HepG2 (cell line): ENCODE data around the gene IQCF5. TPM values are rescaled to one million over a fixed set of nuclear protein-coding genes. Genes with fewer than 3 reads are reported as not detected.

Source experiments
- FOXA3 ChIP-seq: IDR thresholded peaks from 2 replicates; pipeline ENCODE4 v1.6.1; 2016; ENCODE audit warnings: missing genetic modification reagents, missing compliant biosample characterization
- GATA4 ChIP-seq: sonication (generic); IDR thresholded peaks from 2 replicates; pipeline ENCODE4 v1.6.1; 2016; ENCODE audit warnings: antibody characterized with exemption, low read depth, borderline replicate concordance
- KLF9 ChIP-seq: IDR thresholded peaks from 2 replicates; pipeline ENCODE4 v1.6.1; 2016; ENCODE audit warnings: low read depth
- PLSCR1 ChIP-seq: sonication (generic); formaldehyde crosslinking; IDR thresholded peaks from 2 replicates; pipeline ENCODE4 v1.5.0; 2020; ENCODE audit warnings: missing genetic modification reagents, mild to moderate bottlenecking, borderline replicate concordance
- TIGD3 ChIP-seq: sonication (generic); formaldehyde crosslinking; IDR thresholded peaks from 2 replicates; pipeline ENCODE4 v1.5.1; 2020; ENCODE audit warnings: mild to moderate bottlenecking, missing genetic modification reagents, borderline replicate concordance
- UBTF ChIP-seq: sonication (generic); formaldehyde crosslinking; IDR thresholded peaks from 2 replicates; pipeline ENCODE4 v1.4.0; 2020; ENCODE audit warnings: mild to moderate bottlenecking, missing genetic modification reagents
- ZBTB3 ChIP-seq: sonication (generic); formaldehyde crosslinking; IDR thresholded peaks from 2 replicates; pipeline ENCODE4 v1.4.0; 2020; ENCODE audit warnings: low read depth, mild to moderate bottlenecking, moderate library complexity, missing genetic modification reagents, borderline replicate concordance
- ZNF710 ChIP-seq: sonication (generic); formaldehyde crosslinking; IDR thresholded peaks from 2 replicates; pipeline ENCODE4 v1.5.0; 2020; ENCODE audit warnings: mild to moderate bottlenecking, missing genetic modification reagents, borderline replicate concordance
- polyA plus RNA-seq, 8 experiments: library from polyadenylated mRNA; depleted of rRNA in 3 of 8; stranded (reverse) in 7 of 8; unstranded in 1 of 8; fragments of >200 nt; fragmentation: Illumina TruSeq in 4 of 8; extraction: Trizol in 4 of 8; gene quantifications; 2 replicates each; pipeline versions ENCODE4 v1.2.1 to v1.2.3, GENCODE V29; 2011 to 2016; ENCODE audit warnings: low read depth in 4 of 8, missing spikeins in 1 of 8, mixed read lengths in 1 of 8; ENCODE audit not compliant: insufficient read depth in 1 of 8
- total RNA-seq, 5 experiments: library from RNA; depleted of rRNA; stranded (reverse); fragments of >200 nt; fragmentation: Illumina TruSeq; extraction: Trizol; gene quantifications; 2 replicates each; pipeline ENCODE4 v1.2.3, GENCODE V29; 2016; ENCODE audit warnings: low read depth in 1 of 5
- TF ChIP-seq, protein P1 (sequence below): IDR thresholded peaks from 2 replicates; pipeline ENCODE4 v1.4.0; 2020; ENCODE audit warnings: mild to moderate bottlenecking, missing genetic modification reagents
- TF ChIP-seq, protein P2 (sequence below): sonication (generic); formaldehyde crosslinking; IDR thresholded peaks from 2 replicates; pipeline ENCODE4 v1.5.1; 2020; ENCODE audit warnings: missing genetic modification reagents, mild to moderate bottlenecking, borderline replicate concordance
- TF ChIP-seq, protein P3 (sequence below): sonication (generic); formaldehyde crosslinking; IDR thresholded peaks from 2 replicates; pipeline ENCODE4 v1.4.0; 2020; ENCODE audit warnings: mild to moderate bottlenecking, missing genetic modification reagents

IQCF5 gene
- total and polyA plus RNA-seq, 2 of the 13 experiments (the other 11 are each of a cell fraction or from before 2014, with no cell fraction given), result not detected

DNA sequence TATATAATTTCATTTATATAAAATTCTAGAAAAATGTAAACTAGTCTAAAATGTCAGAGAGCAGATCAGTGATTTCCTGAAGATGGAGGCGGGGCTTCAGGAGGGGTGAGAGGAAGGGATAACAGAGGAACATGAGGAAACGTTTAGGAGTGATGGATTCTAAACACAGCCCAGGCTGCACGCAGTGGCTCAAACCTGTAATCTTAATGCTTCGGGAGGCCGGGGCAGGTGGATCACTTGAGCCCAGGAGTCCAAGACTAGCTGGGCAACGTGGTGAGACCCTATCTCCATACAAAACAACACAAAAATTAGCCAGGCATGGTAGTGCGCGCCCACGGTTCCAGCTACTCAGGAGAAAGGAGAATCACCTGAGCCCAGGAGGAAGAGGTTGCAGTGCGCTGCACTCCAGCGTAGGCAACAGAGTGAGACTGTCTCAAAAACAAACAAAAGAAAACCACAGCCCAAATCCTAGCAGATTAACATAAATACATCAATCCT is 45.7 kb upstream of the IQCF5 start (continued):
- TF ChIP-seq, protein P1, sequence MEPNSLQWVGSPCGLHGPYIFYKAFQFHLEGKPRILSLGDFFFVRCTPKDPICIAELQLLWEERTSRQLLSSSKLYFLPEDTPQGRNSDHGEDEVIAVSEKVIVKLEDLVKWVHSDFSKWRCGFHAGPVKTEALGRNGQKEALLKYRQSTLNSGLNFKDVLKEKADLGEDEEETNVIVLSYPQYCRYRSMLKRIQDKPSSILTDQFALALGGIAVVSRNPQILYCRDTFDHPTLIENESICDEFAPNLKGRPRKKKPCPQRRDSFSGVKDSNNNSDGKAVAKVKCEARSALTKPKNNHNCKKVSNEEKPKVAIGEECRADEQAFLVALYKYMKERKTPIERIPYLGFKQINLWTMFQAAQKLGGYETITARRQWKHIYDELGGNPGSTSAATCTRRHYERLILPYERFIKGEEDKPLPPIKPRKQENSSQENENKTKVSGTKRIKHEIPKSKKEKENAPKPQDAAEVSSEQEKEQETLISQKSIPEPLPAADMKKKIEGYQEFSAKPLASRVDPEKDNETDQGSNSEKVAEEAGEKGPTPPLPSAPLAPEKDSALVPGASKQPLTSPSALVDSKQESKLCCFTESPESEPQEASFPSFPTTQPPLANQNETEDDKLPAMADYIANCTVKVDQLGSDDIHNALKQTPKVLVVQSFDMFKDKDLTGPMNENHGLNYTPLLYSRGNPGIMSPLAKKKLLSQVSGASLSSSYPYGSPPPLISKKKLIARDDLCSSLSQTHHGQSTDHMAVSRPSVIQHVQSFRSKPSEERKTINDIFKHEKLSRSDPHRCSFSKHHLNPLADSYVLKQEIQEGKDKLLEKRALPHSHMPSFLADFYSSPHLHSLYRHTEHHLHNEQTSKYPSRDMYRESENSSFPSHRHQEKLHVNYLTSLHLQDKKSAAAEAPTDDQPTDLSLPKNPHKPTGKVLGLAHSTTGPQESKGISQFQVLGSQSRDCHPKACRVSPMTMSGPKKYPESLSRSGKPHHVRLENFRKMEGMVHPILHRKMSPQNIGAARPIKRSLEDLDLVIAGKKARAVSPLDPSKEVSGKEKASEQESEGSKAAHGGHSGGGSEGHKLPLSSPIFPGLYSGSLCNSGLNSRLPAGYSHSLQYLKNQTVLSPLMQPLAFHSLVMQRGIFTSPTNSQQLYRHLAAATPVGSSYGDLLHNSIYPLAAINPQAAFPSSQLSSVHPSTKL (CRISPR knock-in tag), result no peak
- TF ChIP-seq ZBTB3 (CRISPR knock-in tag), result no peak
- no peak for TF ChIP-seq TIGD3 (CRISPR knock-in tag)
- TF ChIP-seq ZNF710 (CRISPR knock-in tag), result no peak
- TF ChIP-seq KLF9 (CRISPR knock-in tag), result no peak
- no peak for TF ChIP-seq GATA4
- TF ChIP-seq, protein P2, sequence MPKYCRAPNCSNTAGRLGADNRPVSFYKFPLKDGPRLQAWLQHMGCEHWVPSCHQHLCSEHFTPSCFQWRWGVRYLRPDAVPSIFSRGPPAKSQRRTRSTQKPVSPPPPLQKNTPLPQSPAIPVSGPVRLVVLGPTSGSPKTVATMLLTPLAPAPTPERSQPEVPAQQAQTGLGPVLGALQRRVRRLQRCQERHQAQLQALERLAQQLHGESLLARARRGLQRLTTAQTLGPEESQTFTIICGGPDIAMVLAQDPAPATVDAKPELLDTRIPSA (CRISPR knock-in tag), result no peak
- TF ChIP-seq UBTF (CRISPR knock-in tag), result no peak
- TF ChIP-seq, protein P3, sequence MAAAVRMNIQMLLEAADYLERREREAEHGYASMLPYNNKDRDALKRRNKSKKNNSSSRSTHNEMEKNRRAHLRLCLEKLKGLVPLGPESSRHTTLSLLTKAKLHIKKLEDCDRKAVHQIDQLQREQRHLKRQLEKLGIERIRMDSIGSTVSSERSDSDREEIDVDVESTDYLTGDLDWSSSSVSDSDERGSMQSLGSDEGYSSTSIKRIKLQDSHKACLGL (CRISPR knock-in tag), result no peak
- TF ChIP-seq FOXA3, result no peak
- TF ChIP-seq PLSCR1, result no peak
